Astrocyte (in vitro differentiated cells and primary cell): ENCODE data around the gene CNIH1. TPM values are rescaled to one million over a fixed set of nuclear protein-coding genes. Genes with fewer than 3 reads are reported as not detected.
"Not testable (repeated sequence)": the region's sequence is repeated elsewhere in the genome, so short reads cannot be mapped to it uniquely, and the experiment has no call there.

Source experiments
- DNase-seq: peaks from one replicate; pipeline ENCODE4 v3.0.0-alpha.2; 2010; ENCODE audit warnings: low read depth
- FAIRE-seq: peaks from 2 replicates; lab custom pipeline; 2011; peaks lifted over from hg19 to GRCh38; lab: Jason Lieb, UNC
- H2AFZ ChIP-seq: 2 replicates; pipeline ENCODE4 v1.6.0; 2012; ENCODE audit warnings: low read depth, low read length, inconsistent platforms
- H3K27ac ChIP-seq: 2 replicates; pipeline ENCODE4 v1.5.1; 2011; ENCODE audit warnings: low read depth, low read length, inconsistent platforms
- H3K27me3 ChIP-seq: 2 replicates; pipeline ENCODE4 v1.6.0; 2011; ENCODE audit warnings: low read length, inconsistent platforms; ENCODE audit not compliant: insufficient read depth
- H3K36me3 ChIP-seq: 2 replicates; pipeline ENCODE4 v1.5.1; 2011; ENCODE audit warnings: low read length, inconsistent platforms; ENCODE audit not compliant: insufficient read depth
- H3K4me1 ChIP-seq: 2 replicates; pipeline ENCODE4 v1.5.1; 2011; ENCODE audit warnings: low read length, inconsistent platforms; ENCODE audit not compliant: insufficient read depth
- H3K4me2 ChIP-seq: 2 replicates; pipeline ENCODE4 v1.6.0; 2012; ENCODE audit warnings: low read length, inconsistent platforms
- H3K4me3 ChIP-seq: 2 replicates; pipeline ENCODE4 v1.5.1; 2011; ENCODE audit warnings: low read depth, mild to moderate bottlenecking, low read length, inconsistent platforms; ENCODE audit not compliant: insufficient read depth
- H3K79me2 ChIP-seq: 2 replicates; pipeline ENCODE4 v1.6.0; 2012; ENCODE audit warnings: mild to moderate bottlenecking, low read length, inconsistent platforms; ENCODE audit not compliant: insufficient read depth
- H3K9ac ChIP-seq: 2 replicates; pipeline ENCODE4 v1.6.0; 2012; ENCODE audit warnings: mild to moderate bottlenecking, low read length, inconsistent platforms
- H3K9me3 ChIP-seq: 2 replicates; pipeline ENCODE4 v1.5.1; 2012; ENCODE audit warnings: low read depth, mild to moderate bottlenecking, low read length, inconsistent platforms; ENCODE audit not compliant: insufficient read depth
- H4K20me1 ChIP-seq: 2 replicates; pipeline ENCODE4 v1.6.0; 2012; ENCODE audit warnings: low read length, inconsistent platforms; ENCODE audit not compliant: insufficient read depth
- H3K27ac Mint-ChIP-seq: one replicate; pipeline ENCODE4 v1.8.0; 2021; ENCODE audit warnings: mild to moderate bottlenecking, mixed read lengths; ENCODE audit not compliant: unreplicated experiment
- H3K27me3 Mint-ChIP-seq: one replicate; pipeline ENCODE4 v1.8.0; 2021; ENCODE audit warnings: low read depth, mixed read lengths; ENCODE audit not compliant: unreplicated experiment
- H3K36me3 Mint-ChIP-seq: one replicate; pipeline ENCODE4 v1.8.0; 2021; ENCODE audit warnings: low read depth, mixed read lengths; ENCODE audit not compliant: unreplicated experiment
- H3K4me1 Mint-ChIP-seq: one replicate; pipeline ENCODE4 v1.8.0; 2021; ENCODE audit warnings: low read depth, mixed read lengths; ENCODE audit not compliant: unreplicated experiment
- H3K4me3 Mint-ChIP-seq: one replicate; pipeline ENCODE4 v1.8.0; 2021; ENCODE audit warnings: mild to moderate bottlenecking, moderate library complexity, mixed read lengths; ENCODE audit not compliant: unreplicated experiment
- H3K9me3 Mint-ChIP-seq: one replicate; pipeline ENCODE4 v1.8.0; 2021; ENCODE audit warnings: mild to moderate bottlenecking, mixed read lengths; ENCODE audit not compliant: unreplicated experiment
- EZH2 ChIP-seq: IDR thresholded peaks from 2 replicates; pipeline ENCODE4 v1.6.1; 2012; ENCODE audit warnings: mild to moderate bottlenecking, low read length, inconsistent platforms; ENCODE audit not compliant: insufficient read depth
- total RNA-seq: library from RNA; stranded (reverse); gene quantifications from 2 replicates; pipeline ENCODE4 v1.2.1, GENCODE V29; 2021
- TF ChIP-seq, protein P1 (sequence below): IDR thresholded peaks from 2 replicates; pipeline ENCODE4 v1.5.1; 2011; ENCODE audit warnings: low read depth, mild to moderate bottlenecking, inconsistent platforms, low read length, moderate library complexity; ENCODE audit not compliant: insufficient read depth

Gene CNIH1
- total RNA-seq, 1 donor from 2014 or later = 148 TPM

DNA sequence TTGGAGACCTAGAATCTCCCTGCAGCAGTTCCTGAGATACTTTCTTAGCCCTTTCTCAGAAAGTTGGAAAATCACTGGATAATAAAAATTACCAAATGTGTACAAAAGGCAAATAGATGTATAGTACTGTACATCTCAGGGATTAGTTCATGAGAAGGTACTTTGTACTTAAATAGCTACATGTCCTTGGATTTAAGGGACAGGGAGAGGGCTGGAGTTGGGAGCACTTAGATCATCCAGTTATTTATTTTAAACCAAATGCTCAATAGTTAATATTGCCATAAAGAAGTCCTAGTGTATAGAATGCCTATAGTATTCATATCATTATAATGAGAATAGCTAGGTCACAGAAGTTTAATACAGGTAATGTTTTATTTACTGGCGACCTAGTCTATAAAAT is 31.0 kb downstream of the CNIH1 start:
- H3K4me3 ChIP-seq = no peak overlapping the region
- no peak overlapping the region for H3K27ac ChIP-seq
- DNase-seq (no peak), FAIRE-seq (no peak)
- H4K20me1 ChIP-seq = no peaks in the 10 kb centered on the region
- H3K9ac ChIP-seq = no peak overlapping the region
- no peaks in the 10 kb centered on the region for H3K27me3 ChIP-seq
- Mint-ChIP-seq H3K9me3 (peaks cover 7% of the 10 kb centered on the region), H3K27me3 (no peaks in the 10 kb centered on the region), H3K27ac (no peak overlapping the region), H3K4me1 (no peaks in the 10 kb centered on the region), H3K4me3 (no peak overlapping the region), H3K36me3 (peaks cover 3% of the 10 kb centered on the region)
- no peaks in the 10 kb centered on the region for H3K9me3 ChIP-seq
- no peaks in the 10 kb centered on the region for H3K79me2 ChIP-seq
- no peaks in the 10 kb centered on the region for H3K4me1 ChIP-seq
- no peak for TF ChIP-seq EZH2
- TF ChIP-seq, protein P1, sequence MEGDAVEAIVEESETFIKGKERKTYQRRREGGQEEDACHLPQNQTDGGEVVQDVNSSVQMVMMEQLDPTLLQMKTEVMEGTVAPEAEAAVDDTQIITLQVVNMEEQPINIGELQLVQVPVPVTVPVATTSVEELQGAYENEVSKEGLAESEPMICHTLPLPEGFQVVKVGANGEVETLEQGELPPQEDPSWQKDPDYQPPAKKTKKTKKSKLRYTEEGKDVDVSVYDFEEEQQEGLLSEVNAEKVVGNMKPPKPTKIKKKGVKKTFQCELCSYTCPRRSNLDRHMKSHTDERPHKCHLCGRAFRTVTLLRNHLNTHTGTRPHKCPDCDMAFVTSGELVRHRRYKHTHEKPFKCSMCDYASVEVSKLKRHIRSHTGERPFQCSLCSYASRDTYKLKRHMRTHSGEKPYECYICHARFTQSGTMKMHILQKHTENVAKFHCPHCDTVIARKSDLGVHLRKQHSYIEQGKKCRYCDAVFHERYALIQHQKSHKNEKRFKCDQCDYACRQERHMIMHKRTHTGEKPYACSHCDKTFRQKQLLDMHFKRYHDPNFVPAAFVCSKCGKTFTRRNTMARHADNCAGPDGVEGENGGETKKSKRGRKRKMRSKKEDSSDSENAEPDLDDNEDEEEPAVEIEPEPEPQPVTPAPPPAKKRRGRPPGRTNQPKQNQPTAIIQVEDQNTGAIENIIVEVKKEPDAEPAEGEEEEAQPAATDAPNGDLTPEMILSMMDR = no peak
- H3K36me3 ChIP-seq = peaks cover 5% of the 10 kb centered on the region
- no peak overlapping the region for H2AFZ ChIP-seq
- H3K4me2 ChIP-seq = no peak overlapping the region

DNA sequence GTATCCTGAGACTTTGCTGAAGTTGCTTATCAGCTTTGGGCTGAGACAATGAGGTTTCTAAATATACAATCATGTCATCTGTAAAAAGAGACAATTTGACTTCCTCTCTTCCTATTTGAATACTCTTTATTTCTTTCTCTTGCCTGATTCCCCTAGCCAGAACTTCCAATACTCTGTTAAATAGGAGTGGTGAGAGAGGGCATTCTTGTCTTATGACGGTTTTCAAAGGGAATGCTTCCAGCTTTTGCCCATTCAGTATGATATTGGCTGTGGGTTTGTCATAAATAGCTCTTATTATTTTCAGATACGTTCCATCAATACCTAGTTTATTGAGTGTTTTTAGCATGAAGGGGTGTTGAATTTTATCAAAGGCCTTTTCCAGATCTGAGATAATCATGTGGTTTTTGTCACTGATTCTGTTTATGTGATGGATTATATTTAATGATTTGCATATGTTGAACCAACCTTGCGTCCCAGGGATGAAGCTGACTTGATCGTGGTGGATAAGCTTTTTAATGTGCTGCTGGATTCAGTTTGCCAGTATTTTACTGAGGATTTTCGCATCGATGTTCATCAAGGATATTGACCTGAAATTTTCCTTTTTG is 37.7 kb downstream of the CNIH1 start:
- H3K4me2 ChIP-seq, H3K9me3 Mint-ChIP-seq, H3K9ac ChIP-seq, H3K9me3 ChIP-seq, H3K36me3 Mint-ChIP-seq, H3K4me3 Mint-ChIP-seq, H3K4me1 ChIP-seq, DNase-seq, FAIRE-seq, H3K27me3 Mint-ChIP-seq, H3K27ac ChIP-seq, H3K27me3 ChIP-seq, H3K4me1 Mint-ChIP-seq, H3K4me3 ChIP-seq, H3K36me3 ChIP-seq, H3K79me2 ChIP-seq, H4K20me1 ChIP-seq, H2AFZ ChIP-seq: not testable (repeated sequence)
- peak overlapping the region; percentile 44 for H3K27ac Mint-ChIP-seq

DNA sequence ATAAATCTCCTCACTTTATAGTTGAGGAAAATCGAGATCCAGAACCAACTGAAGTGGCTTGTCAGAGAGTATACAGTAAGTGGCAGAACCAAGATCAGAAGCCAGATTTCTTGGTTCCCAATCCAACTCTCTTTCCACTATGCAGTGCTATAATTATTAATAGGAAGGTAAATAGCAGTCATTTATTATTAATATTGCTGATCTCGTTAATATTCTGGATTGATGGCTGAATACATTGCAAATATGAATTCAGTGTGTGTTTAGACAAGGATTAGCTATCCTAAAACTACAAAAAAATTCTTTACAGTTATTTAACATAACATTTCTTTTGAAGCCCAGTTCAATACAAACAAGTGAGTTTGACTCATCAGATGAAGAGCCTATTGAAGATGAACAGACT is 41.6 kb downstream of the CNIH1 start:
- Mint-ChIP-seq H3K4me3 (no peak overlapping the region), H3K4me1 (peaks cover 4% of the 10 kb centered on the region), H3K36me3 (peaks cover 3% of the 10 kb centered on the region), H3K27ac (no peak overlapping the region), H3K9me3 (peaks cover 2% of the 10 kb centered on the region), H3K27me3 (peaks cover 10% of the 10 kb centered on the region)
- FAIRE-seq = no peak
- Histone ChIP-seq H3K36me3 (no peaks in the 10 kb centered on the region), H3K27ac (no peak overlapping the region), H3K27me3 (no peaks in the 10 kb centered on the region), H3K4me2 (no peak overlapping the region), H3K9ac (no peak overlapping the region), H3K79me2 (peaks cover 12% of the 10 kb centered on the region), H3K4me1 (peaks cover 5% of the 10 kb centered on the region), H3K9me3 (no peaks in the 10 kb centered on the region), H2AFZ (no peak overlapping the region), H4K20me1 (no peaks in the 10 kb centered on the region), H3K4me3 (no peak overlapping the region)
- TF ChIP-seq, protein P1 = no peak
- no peak for TF ChIP-seq EZH2
- no peak for DNase-seq
